Muscle of back (tissue), 11 donors: ENCODE data around the gene NXPH4. TPM values are rescaled to one million over a fixed set of nuclear protein-coding genes. Genes with fewer than 3 reads are reported as not detected.
A peak's percentile ranks its signal among the peaks of the same experiment; 100 is the strongest.

ENCODE experiments used
- DNase-seq, 3 donors: peaks; one replicate each; pipeline versions ENCODE4 v3.0.0 to v3.0.0-alpha.2; 2013
- polyA plus RNA-seq, 10 donors: library from polyadenylated mRNA; unstranded; fragments of 120-200 nt; gene quantifications; one replicate each; pipeline ENCODE4 v1.2.1, GENCODE V29; 2013; ENCODE audit not compliant: insufficient read length in 10 of 10

NXPH4 gene
- polyA plus RNA-seq, 10 donors = 1.7 to 5.1 (median 2.1) TPM

DNA sequence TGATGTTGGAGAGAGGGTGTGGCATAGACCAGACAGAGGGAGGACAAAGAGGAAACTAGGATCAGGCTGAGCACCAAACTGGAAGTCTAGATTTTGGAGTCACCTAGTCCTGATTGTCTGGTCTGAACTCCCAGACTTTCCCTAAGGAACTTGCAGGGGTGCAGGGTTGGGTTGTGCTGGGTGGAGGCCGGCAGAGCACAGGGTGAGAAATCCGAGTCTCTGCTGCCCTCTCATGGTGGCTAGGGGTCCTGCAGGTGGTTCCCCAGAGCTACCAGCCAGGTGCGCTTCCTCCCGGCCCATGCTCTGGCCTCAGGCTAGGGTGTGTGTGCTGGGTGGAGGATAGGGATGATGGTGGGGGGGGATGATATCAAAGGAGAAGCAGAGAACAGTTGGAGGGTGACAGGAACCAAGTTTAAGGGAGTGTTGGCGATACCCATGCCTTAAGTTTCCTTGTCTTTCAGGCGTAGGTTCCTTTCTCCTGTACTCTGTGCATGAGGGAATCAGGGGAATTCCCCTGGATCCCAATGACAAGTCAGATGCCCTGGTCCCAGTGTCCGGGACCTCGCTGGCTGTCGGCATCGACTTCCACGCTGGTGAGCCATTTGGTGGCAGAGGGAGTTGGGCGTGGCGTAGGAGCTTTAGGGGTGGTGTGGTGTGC lies 33.5 kb upstream of the NXPH4 start:
- peak; percentile 56 to 84 (median 68) for DNase-seq

DNA sequence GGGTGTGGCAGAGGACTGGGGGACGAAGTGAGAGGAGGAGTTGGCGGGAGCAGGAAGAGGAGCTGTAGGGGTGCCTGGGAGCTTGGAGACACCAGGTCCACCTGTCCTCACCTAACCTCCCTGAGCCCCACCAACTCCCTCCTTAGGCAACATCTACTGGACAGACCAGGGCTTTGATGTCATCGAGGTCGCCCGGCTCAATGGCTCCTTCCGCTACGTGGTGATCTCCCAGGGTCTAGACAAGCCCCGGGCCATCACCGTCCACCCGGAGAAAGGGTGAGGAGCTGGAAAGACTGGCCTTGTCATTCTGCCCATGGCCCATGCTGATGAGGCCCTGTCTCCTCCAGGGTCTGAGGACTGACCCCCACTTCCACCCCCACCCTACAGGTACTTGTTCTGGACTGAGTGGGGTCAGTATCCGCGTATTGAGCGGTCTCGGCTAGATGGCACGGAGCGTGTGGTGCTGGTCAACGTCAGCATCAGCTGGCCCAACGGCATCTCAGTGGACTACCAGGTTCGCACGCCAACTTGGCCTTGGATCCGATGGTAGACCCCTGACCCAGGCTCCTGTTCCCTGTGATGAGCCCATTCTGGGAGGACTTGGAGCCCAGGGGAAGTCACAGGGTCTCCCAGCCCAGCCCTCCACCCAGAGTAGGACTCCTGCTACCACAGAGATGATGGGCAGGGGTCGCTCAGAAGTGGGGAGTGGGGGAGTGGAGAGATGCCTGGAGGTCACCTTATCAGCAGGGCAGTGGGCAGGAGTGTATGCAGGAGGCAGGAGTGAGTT lies 32.5 kb upstream of the NXPH4 start:
- DNase-seq = no peak

DNA sequence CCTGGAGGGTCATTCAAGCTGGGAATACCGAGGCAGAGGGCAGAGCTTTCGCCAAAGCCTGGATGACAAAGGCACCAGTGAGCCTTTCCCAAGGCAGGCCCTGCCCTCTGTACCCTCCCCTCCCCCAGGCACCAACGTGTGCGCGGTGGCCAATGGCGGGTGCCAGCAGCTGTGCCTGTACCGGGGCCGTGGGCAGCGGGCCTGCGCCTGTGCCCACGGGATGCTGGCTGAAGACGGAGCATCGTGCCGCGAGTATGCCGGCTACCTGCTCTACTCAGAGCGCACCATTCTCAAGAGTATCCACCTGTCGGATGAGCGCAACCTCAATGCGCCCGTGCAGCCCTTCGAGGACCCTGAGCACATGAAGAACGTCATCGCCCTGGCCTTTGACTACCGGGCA lies 31.2 kb upstream of the NXPH4 start:
- DNase-seq = no peak

DNA sequence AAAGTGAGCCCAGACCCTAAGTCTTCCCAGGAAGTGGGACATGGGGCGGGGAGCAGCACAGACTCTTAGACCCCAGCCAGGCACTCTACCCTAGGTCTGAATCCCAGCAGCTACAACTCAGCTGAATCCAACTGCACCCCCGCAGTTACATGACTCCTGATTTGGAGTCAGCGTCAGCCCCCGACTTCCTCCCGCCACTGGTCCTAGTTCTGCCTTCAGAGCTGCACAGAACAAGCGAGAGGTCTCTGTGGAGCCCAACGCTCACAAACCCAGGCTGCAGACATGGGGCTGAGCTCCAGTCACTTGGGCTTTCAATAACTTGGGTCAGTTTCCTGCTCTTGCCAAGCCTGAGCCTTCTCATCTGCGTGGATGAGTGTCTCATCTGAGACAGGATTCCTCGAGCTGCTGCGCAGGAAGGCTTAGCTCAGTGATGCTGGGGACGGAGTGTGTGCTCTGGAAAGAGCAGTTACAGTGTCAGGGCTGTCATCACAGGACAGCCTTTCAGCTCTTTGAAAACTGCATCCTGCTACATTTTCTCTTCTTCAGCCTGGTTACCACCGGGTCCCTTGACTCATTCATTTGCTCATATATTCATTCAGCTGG lies 30.6 kb upstream of the NXPH4 start:
- no peak for DNase-seq

DNA sequence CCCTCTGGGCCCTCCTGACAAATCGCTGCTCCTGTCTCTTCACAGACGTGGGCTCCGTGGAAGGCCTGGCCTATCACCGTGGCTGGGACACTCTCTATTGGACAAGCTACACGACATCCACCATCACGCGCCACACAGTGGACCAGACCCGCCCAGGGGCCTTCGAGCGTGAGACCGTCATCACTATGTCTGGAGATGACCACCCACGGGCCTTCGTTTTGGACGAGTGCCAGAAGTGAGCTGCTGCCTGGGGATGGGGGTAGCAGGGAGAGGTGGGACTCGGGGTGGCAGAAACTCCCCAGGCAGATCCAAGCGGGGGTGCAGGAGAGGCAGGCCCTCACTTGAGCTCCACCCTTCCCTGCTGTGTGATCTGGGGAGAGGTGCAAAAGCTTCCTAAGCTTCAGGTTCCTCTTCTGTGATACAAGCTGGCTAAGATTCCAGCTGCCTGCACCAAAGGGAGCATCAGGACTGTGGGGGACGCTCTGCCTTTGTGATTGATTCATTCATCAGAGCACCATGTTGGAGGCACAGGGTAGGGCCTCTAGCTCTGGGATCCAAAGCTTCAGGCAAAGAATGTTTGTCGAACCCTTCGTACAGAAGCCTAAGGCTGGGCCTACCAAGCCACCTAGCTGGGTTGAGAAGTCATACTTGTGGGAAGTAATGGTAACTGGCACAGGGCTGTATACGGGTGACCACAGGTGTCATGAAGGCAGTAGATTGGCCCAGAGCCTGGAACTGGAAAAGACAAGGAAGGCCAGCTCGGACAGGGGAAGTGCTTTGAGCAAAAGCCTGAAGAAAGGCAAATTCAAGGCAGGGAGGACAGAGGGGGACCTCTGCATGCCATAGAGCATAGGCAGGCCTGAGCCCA lies 29.1 kb upstream of the NXPH4 start:
- DNase-seq = no peak

DNA sequence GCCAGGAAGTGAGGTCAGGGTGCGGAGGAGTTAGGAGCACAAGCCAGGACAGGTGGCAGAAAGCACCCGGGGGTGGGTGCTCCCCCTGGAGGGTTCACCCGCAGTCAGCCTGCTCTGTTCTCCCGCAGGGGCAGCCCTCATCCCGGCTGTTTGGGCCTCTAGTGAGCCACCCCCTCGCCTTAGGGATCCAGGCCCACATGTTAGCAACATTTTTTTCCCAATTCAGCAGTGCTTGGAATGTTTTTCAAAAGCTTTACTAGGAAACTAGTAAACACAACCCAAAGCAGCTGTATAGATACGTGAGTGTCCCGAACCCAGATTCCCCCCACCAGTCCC lies 28.5 kb upstream of the NXPH4 start:
- DNase-seq = no peak

DNA sequence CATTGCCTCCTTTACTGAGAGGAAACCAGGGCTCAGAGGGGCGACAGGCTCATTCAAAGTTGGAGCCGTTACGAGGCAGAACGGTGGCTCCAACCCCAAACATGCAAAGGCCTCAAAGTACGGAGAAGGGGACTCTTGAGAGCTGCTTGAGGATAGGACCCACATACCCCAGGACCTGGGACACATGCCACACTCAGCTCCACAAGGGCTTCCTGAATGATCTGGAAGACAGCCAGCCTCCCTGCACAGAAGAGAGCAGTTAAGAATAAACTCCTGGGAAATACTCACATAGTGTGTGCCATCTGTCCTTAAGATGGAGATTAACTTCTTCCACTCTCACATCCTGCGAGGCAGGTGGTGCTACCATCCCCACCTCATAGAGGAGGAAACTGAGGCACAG lies 26.6 kb upstream of the NXPH4 start:
- DNase-seq = peak in 1 of 3 donors; percentile 42

DNA sequence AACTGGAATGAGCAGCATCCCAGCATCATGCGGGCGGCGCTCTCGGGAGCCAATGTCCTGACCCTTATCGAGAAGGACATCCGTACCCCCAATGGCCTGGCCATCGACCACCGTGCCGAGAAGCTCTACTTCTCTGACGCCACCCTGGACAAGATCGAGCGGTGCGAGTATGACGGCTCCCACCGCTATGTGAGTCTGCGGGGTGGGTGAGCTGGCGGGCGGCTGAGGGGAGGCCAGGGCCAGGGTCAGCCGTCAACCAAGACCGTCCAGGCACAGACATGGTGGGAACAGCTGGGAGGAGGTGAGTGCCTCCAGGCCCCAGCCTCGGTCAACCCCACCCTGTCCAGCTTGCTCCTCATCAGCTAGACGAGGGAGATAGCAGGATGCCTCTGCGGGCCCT lies 25.8 kb upstream of the NXPH4 start:
- no peak for DNase-seq

DNA sequence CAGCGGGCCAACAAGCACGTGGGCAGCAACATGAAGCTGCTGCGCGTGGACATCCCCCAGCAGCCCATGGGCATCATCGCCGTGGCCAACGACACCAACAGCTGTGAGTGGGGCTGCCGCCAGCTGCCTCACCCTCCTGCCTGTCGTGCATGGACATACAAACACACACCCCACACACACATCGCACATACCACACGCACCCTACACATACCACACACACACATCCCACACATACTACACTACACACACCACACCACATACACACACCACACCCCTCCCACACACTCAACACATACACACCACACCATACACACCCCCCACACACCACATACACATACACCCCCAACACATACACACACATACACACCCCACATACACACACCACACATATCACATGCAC lies 25.2 kb upstream of the NXPH4 start:
- no peak for DNase-seq

DNA sequence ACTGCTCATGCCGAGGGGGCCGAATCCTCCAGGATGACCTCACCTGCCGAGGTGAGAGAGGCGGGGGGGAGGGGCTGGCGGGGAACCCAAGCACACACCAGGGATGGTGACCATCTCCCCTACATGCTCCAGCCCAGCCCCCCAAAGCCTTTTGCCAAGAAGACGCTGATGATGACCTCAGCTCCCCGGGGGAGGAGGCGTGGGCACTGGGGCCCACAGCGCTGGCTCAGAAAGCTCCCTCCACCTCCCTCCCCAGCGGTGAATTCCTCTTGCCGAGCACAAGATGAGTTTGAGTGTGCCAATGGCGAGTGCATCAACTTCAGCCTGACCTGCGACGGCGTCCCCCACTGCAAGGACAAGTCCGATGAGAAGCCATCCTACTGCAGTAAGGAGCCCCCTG lies 23.7 kb upstream of the NXPH4 start:
- no peak for DNase-seq

DNA sequence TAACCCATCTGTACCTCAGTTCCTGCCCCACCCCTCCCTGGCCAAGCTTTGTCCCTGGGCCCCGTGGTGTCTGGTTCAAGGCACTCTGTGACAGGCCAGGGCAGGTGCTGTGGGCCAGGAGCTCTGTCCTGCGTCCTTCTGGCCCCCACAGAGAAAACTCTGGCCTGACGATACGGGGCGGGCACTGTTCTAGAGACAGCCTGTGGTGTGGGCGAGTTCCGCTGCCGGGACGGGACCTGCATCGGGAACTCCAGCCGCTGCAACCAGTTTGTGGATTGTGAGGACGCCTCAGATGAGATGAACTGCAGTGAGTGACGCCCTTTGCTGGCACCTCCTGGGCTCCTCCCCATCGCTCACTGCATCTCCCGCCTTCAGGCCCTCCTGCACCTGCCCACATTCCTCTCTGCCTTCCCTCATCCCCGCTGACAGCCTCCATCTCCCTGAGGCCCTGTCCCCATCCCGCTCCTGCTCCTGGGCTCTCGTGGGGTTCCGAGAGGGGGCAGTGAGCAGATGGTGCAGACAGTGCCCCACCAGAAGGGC lies 22.8 kb upstream of the NXPH4 start:
- DNase-seq = no peak

DNA sequence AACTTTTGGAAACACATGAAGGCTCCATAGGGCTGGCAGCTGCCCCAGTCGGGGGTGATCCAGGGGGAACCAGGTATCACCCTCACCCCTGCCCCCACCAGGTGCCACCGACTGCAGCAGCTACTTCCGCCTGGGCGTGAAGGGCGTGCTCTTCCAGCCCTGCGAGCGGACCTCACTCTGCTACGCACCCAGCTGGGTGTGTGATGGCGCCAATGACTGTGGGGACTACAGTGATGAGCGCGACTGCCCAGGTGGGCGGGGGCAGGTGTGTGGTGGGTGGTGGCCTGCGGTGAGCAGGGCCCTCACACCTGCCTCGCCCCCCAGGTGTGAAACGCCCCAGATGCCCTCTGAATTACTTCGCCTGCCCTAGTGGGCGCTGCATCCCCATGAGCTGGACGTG lies 22.3 kb upstream of the NXPH4 start:
- no peak for DNase-seq

DNA sequence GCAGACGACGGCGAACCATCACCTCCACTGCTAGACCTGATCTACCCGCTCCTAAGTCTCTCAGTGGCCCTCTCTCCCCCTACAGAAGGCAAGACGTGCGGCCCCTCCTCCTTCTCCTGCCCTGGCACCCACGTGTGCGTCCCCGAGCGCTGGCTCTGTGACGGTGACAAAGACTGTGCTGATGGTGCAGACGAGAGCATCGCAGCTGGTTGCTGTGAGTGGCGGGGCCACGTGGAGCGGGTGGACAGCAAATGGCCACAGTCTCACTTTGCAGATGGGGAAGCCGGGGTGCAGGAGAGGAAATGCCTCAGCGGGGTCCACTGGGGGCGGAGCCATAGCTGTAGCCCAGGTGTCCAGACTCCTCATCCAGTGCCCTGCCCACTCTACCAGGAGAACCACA lies 21.4 kb upstream of the NXPH4 start:
- no peak for DNase-seq

DNA sequence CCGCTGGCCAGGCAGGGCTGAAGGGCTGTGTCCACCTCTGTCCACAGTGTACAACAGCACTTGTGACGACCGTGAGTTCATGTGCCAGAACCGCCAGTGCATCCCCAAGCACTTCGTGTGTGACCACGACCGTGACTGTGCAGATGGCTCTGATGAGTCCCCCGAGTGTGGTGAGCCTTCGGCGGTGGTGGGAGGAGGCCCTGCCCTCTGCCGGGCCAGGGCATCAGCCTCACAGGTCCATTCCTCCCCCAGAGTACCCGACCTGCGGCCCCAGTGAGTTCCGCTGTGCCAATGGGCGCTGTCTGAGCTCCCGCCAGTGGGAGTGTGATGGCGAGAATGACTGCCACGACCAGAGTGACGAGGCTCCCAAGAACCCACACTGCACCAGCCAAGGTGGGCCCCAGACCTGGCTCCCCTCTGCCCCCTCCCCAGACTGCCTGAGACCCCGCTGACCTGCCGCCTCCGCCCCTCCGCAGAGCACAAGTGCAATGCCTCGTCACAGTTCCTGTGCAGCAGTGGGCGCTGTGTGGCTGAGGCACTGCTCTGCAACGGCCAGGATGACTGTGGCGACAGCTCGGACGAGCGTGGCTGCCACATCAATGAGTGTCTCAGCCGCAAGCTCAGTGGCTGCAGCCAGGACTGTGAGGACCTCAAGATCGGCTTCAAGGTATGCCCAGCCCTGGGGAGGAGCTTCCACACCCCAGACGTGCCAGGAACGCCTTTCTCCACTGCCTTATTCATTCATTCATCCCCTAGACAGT lies 20.8 kb upstream of the NXPH4 start:
- no peak for DNase-seq

DNA sequence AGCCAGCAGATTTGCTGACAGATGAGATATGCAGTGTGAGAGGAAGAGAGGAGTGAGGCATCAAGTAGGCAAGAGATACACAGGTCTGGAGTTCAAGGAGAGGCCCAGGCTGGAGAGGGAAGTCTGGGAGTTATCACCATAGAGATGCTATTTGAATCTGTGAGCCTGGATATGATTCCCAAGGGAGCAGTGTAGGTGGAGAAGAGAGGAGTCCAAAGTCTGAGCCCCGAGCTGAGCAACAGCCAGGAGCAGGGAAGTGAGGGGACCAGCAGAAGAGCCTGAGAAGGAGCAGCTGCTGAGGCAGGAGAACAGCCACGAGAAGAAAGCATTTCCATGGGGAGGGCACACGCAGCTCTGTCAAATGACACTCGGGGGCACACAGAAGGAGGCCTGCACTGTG lies 20.2 kb upstream of the NXPH4 start:
- no peak for DNase-seq

DNA sequence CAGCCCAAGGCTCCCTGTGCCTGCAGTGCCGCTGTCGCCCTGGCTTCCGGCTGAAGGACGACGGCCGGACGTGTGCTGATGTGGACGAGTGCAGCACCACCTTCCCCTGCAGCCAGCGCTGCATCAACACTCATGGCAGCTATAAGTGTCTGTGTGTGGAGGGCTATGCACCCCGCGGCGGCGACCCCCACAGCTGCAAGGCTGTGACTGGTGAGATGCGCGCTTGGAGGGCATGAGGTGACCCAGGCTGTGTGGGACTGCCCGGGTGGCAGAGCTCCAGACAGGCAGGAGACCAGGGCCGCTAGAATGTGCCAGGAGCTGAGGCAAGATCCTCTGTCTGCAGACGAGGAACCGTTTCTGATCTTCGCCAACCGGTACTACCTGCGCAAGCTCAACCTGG lies 19.6 kb upstream of the NXPH4 start:
- DNase-seq = no peak

DNA sequence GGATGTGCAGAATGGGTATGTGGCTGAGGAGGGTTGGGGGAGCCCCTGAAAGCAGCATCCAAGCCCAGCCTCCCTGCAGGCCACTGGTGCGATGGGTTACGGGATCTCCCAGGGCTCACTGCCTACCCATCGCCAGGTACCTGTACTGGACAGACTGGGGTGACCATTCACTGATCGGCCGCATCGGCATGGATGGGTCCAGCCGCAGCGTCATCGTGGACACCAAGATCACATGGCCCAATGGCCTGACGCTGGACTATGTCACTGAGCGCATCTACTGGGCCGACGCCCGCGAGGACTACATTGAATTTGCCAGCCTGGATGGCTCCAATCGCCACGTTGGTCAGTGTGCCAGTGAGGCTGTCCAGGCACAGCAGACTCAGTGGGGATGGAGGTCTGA lies 18.3 kb upstream of the NXPH4 start:
- no peak for DNase-seq

DNA sequence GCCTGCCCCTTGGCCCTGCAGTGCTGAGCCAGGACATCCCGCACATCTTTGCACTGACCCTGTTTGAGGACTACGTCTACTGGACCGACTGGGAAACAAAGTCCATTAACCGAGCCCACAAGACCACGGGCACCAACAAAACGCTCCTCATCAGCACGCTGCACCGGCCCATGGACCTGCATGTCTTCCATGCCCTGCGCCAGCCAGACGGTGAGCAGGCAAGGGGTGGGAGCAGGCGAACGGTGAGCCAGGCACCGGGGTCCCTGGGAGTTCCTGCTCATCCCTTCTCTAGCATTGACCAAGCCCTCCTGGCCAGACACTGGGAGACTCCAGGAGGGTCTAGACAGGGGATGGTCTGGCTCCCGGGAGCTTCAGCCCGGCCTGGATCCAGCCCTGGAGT lies 17.4 kb upstream of the NXPH4 start:
- no peak for DNase-seq

DNA sequence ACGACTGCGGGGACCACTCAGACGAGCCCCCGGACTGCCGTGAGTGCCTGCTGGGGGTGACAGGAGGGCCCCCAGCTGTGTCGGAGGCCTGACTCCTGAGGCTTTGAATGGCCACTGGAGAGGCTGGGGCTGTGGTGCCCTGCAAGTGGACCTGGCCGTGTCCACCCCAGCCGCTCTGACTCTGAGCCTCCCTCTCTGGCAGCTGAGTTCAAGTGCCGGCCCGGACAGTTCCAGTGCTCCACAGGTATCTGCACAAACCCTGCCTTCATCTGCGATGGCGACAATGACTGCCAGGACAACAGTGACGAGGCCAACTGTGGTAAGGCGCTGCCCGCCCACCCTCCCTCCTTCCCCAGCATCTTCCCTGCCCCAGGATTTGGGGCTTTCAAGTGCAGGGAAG lies 16.1 kb upstream of the NXPH4 start:
- no peak for DNase-seq

DNA sequence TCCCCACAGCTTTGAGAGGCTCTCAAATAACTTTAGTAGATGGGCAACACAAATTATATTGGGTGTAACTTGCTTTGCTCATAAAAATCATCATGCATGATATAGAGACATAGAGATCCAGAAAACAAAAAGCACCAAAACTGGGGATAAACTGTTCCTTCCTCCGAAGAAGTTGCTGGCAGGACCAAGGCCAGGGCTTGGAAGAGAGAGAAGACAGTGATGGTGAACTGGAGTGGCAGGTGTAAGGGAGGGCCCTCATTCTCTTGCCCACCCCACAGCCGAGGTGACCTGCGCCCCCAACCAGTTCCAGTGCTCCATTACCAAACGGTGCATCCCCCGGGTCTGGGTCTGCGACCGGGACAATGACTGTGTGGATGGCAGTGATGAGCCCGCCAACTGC lies 15.4 kb upstream of the NXPH4 start:
- no peak for DNase-seq

DNA sequence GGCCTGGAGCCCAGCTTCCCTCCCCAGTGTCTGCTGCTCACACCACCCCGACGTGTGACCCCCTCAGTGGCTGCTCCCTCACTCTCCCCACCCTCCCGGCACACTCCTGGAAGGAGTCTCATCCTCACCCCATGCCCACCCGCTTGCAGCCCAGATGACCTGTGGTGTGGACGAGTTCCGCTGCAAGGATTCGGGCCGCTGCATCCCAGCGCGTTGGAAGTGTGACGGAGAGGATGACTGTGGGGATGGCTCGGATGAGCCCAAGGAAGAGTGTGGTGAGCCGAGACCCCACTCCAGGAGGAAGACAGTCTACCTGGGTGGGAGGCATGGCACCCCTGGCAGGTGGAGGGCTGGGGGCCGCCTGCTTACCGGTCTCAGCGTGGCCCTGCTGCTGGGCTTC lies 15.0 kb upstream of the NXPH4 start:
- no peak for DNase-seq
